Kidney glomerular epithelial cell (primary cell): ENCODE data around the gene MAFB.

Experiments
- DNase-seq: peaks from one replicate; lab custom pipeline; 2025; lab: John Stamatoyannopoulos, UW

MAFB gene

GRCh38 chr20:40681684-40682083 lies 7.4 kb downstream of the MAFB start:
- DNase-seq, result no peak

GRCh38 chr20:40681165-40681564 lies 7.9 kb downstream of the MAFB start:
- no peak for DNase-seq

GRCh38 chr20:40680161-40680959 lies 8.7 kb downstream of the MAFB start:
- DNase-seq, result no peak

- no peak for DNase-seq
Measured at GRCh38 chr20:40679184-40679583, 9.9 kb downstream of the MAFB start.

- no peak for DNase-seq
Measured at GRCh38 chr20:40678286-40678875, 10.7 kb downstream of the MAFB start.

GRCh38 chr20:40677343-40677924 lies 11.6 kb downstream of the MAFB start:
- DNase-seq, result no peak

GRCh38 chr20:40676491-40677269 lies 12.4 kb downstream of the MAFB start:
- DNase-seq, result no peak

- no peak for DNase-seq
Measured at GRCh38 chr20:40675599-40676221, 13.3 kb downstream of the MAFB start.

- DNase-seq, result no peak
Measured at GRCh38 chr20:40673442-40673841, 15.6 kb downstream of the MAFB start.

GRCh38 chr20:40672095-40672494 lies 16.9 kb downstream of the MAFB start:
- no peak for DNase-seq

- DNase-seq, result no peak
Measured at GRCh38 chr20:40670253-40670652, 18.8 kb downstream of the MAFB start.

- no peak for DNase-seq
Measured at GRCh38 chr20:40669692-40670091, 19.3 kb downstream of the MAFB start.

GRCh38 chr20:40668449-40669228 lies 20.4 kb downstream of the MAFB start:
- no peak for DNase-seq

- no peak for DNase-seq
Measured at GRCh38 chr20:40667503-40667902, 21.5 kb downstream of the MAFB start.

GRCh38 chr20:40666336-40666735 lies 22.7 kb downstream of the MAFB start:
- no peak for DNase-seq

- no peak for DNase-seq
Measured at GRCh38 chr20:40664891-40665290, 24.1 kb downstream of the MAFB start.

GRCh38 chr20:40663991-40664880 lies 24.8 kb downstream of the MAFB start:
- DNase-seq, result no peak

GRCh38 chr20:40663304-40663790 lies 25.7 kb downstream of the MAFB start:
- no peak for DNase-seq

- DNase-seq, result no peak
Measured at GRCh38 chr20:40659567-40659966, 29.5 kb downstream of the MAFB start.

- DNase-seq, result no peak
Measured at GRCh38 chr20:40658509-40658908, 30.5 kb downstream of the MAFB start.
